GM23338 (cell line): Measurements from ENCODE around the gene OR2T8. TPM values are rescaled to one million over a fixed set of nuclear protein-coding genes. Genes with fewer than 3 reads are reported as not detected.

Experiments used
- ATAC-seq: fragments of 200-7000 bp; cut with Tn5 transposase; 3 replicates; pipeline ENCODE4 v1.9.1; 2020
- DNase-seq: peaks from one replicate; pipeline ENCODE4 v3.0.0-alpha.2; 2015; ENCODE audit warnings: low spot score
- H2AFZ ChIP-seq: fragments of 200-600 bp; sonication (generic); 2 replicates; pipeline ENCODE4 v1.8.0; 2016; ENCODE audit warnings: antibody characterized with exemption, mild to moderate bottlenecking, moderate library complexity
- H3F3A ChIP-seq: fragments of 200-600 bp; sonication (generic); replicated peaks from 2 replicates; pipeline ENCODE4 v1.8.0; 2017; ENCODE audit warnings: antibody characterized with exemption, mixed run types, low read depth
- H3K27ac ChIP-seq: fragments of 200-600 bp; sonication (generic); 2 replicates; pipeline ENCODE4 v1.6.1; 2016; ENCODE audit warnings: low read depth
- H3K27me3 ChIP-seq: fragments of 200-600 bp; sonication (generic); 2 replicates; pipeline ENCODE4 v1.8.0; 2016; ENCODE audit warnings: mild to moderate bottlenecking, mixed run types, moderate library complexity; ENCODE audit not compliant: insufficient read depth
- H3K36me3 ChIP-seq: fragments of 200-600 bp; sonication (generic); 2 replicates; pipeline ENCODE4 v1.8.0; 2016; ENCODE audit warnings: mild to moderate bottlenecking; ENCODE audit not compliant: insufficient read depth
- H3K4me1 ChIP-seq: fragments of 200-600 bp; sonication (generic); 2 replicates; pipeline ENCODE4 v1.8.0; 2016; ENCODE audit warnings: mild to moderate bottlenecking, moderate library complexity; ENCODE audit not compliant: insufficient read depth
- H3K4me2 ChIP-seq: fragments of 200-600 bp; sonication (generic); 2 replicates; pipeline ENCODE4 v1.7.1; 2017; ENCODE audit warnings: mixed run types
- H3K4me3 ChIP-seq: fragments of 200-600 bp; sonication (generic); 2 replicates; pipeline ENCODE4 v1.6.1; 2016; ENCODE audit warnings: mixed run types
- H3K79me2 ChIP-seq: fragments of 200-600 bp; sonication (generic); replicated peaks from 2 replicates; pipeline ENCODE4 v1.8.0; 2017; ENCODE audit warnings: mild to moderate bottlenecking; ENCODE audit not compliant: insufficient read depth
- H3K9me2 ChIP-seq: fragments of 200-600 bp; sonication (generic); 2 replicates; pipeline ENCODE4 v1.8.0; 2017; ENCODE audit not compliant: insufficient read depth
- H4K20me1 ChIP-seq: fragments of 200-600 bp; sonication (generic); replicated peaks from 2 replicates; pipeline ENCODE4 v1.8.0; 2017; ENCODE audit warnings: mild to moderate bottlenecking; ENCODE audit not compliant: insufficient read depth
- H3K27ac Mint-ChIP-seq: 2 replicates; pipeline ENCODE4 v1.8.0; 2020; ENCODE audit warnings: inconsistent platforms, mild to moderate bottlenecking, moderate library complexity, mixed read lengths
- H3K27me3 Mint-ChIP-seq: 3 replicates; pipeline ENCODE4 v1.8.0; 2022; ENCODE audit warnings: low read depth, mild to moderate bottlenecking, moderate library complexity, mixed read lengths, inconsistent platforms; ENCODE audit not compliant: insufficient read depth, poor library complexity
- H3K36me3 Mint-ChIP-seq: 3 replicates; pipeline ENCODE4 v1.8.0; 2021; ENCODE audit warnings: low read depth, mild to moderate bottlenecking, inconsistent platforms, moderate library complexity, mixed read lengths
- H3K4me1 Mint-ChIP-seq: 3 replicates; pipeline ENCODE4 v1.8.0; 2020; ENCODE audit warnings: mild to moderate bottlenecking, inconsistent platforms, mixed read lengths
- H3K4me3 Mint-ChIP-seq: 3 replicates; pipeline ENCODE4 v1.8.0; 2021; ENCODE audit warnings: moderate library complexity, mild to moderate bottlenecking, inconsistent platforms, mixed read lengths
- H3K9me3 Mint-ChIP-seq: 3 replicates; pipeline ENCODE4 v1.8.0; 2020; ENCODE audit warnings: moderate library complexity, mild to moderate bottlenecking, inconsistent platforms, mixed read lengths
- CTCF ChIP-seq, 2 experiments: fragments of 200-600 bp in 1 of 2; sonication (generic) in 1 of 2; conservative IDR thresholded peaks; 2 replicates each; pipeline versions ENCODE4 v1.5.1 to v1.6.1; 2016 to 2017; ENCODE audit warnings: antibody characterized with exemption in 2 of 2, low read depth in 2 of 2, mild to moderate bottlenecking in 2 of 2, moderate library complexity in 1 of 2
- ETS1 ChIP-seq: IDR thresholded peaks from 2 replicates; pipeline ENCODE4 v1.6.1; 2016; ENCODE audit warnings: antibody characterized with exemption
- EZH2phosphoT487 ChIP-seq: fragments of 200-600 bp; sonication (generic); IDR thresholded peaks from one replicate; pipeline ENCODE4 v1.8.1; 2018; ENCODE audit warnings: antibody characterized with exemption; ENCODE audit not compliant: unreplicated experiment
- ZNF114 ChIP-seq: fragments of 250-450 bp; sonication (Bioruptor Pico); IDR thresholded peaks from 2 replicates; pipeline ENCODE4 v1.5.0; 2020; ENCODE audit warnings: mild to moderate bottlenecking, moderate library complexity
- ZNF462 ChIP-seq: fragments of 250-450 bp; sonication (Bioruptor Pico); IDR thresholded peaks from 2 replicates; pipeline ENCODE4 v1.5.0; 2020; ENCODE audit warnings: mild to moderate bottlenecking, moderate library complexity
- polyA plus RNA-seq: library from polyadenylated mRNA; unstranded; fragments of >200 nt; fragmentation: Nextera tagmentation; extraction: Ambion mirVana; gene quantifications from 2 replicates; pipeline ENCODE4 v1.2.1, GENCODE V29; 2016
- total RNA-seq: library from RNA; depleted of rRNA; stranded (reverse); fragments of >200 nt; shearing (Covaris generic); gene quantifications from 2 replicates; pipeline ENCODE4 v1.2.3, GENCODE V29; 2014

The OR2T8 gene
- total and polyA plus RNA-seq, 2 experiments from 2014 or later = not detected

- no peaks in the 10 kb centered on the region for H3K79me2 ChIP-seq
- no peaks in the 10 kb centered on the region for H4K20me1 ChIP-seq
- ATAC-seq = no peak
- H3K27ac ChIP-seq = no peak overlapping the region
- no peaks in the 10 kb centered on the region for H3K4me1 ChIP-seq
- Mint-ChIP-seq H3K36me3 (no peaks in the 10 kb centered on the region; the same call in 2 of the 3 replicates), H3K4me1 (no peaks in the 10 kb centered on the region), H3K4me3 (no peak overlapping the region), H3K27me3 (no peaks in the 10 kb centered on the region), H3K27ac (no peak overlapping the region), H3K9me3 (peaks cover 76% of the 10 kb centered on the region)
- H3K36me3 ChIP-seq = no peaks in the 10 kb centered on the region
- no peak for DNase-seq
- H3K4me2 ChIP-seq = no peak overlapping the region
- TF ChIP-seq ZNF462 = no peak
- TF ChIP-seq ZNF114 (CRISPR knock-in tag) = no peak
- no peak for TF ChIP-seq EZH2phosphoT487
- no peaks in the 10 kb centered on the region for H3K9me2 ChIP-seq
- H3K27me3 ChIP-seq = no peaks in the 10 kb centered on the region
- no peaks in the 10 kb centered on the region for H3F3A ChIP-seq
- H2AFZ ChIP-seq = peak overlapping the region; percentile 15; the same call in 1 of the 2 replicates
- H3K4me3 ChIP-seq = no peak overlapping the region
Observed at GRCh38 chr1:247914941-247915662, 5.0 kb upstream of the OR2T8 start.

GRCh38 chr1:247923941-247924340 lies 3.9 kb downstream of the OR2T8 start:
- H3K4me3 ChIP-seq = no peak overlapping the region
- no peaks in the 10 kb centered on the region for H3K79me2 ChIP-seq
- H3K9me2 ChIP-seq = no peaks in the 10 kb centered on the region
- Mint-ChIP-seq H3K27ac (no peak overlapping the region), H3K27me3 (no peaks in the 10 kb centered on the region), H3K9me3 (peaks cover 65% of the 10 kb centered on the region), H3K4me3 (no peak overlapping the region), H3K4me1 (no peaks in the 10 kb centered on the region), H3K36me3 (no peaks in the 10 kb centered on the region)
- DNase-seq (peak; percentile 57), ATAC-seq (peak; percentile 62; the same call in 2 of the 3 replicates)
- TF ChIP-seq CTCF (conservative IDR thresholded peaks at IDR 0.05; ENCODE audit: low read depth in 2 of 2) = peak; percentile 32 to 65
- no peak for TF ChIP-seq ETS1
- H3K36me3 ChIP-seq = no peaks in the 10 kb centered on the region
- no peak overlapping the region for H3K27ac ChIP-seq
- H4K20me1 ChIP-seq = no peaks in the 10 kb centered on the region
- H2AFZ ChIP-seq = no peak overlapping the region
- H3F3A ChIP-seq = no peaks in the 10 kb centered on the region
- H3K27me3 ChIP-seq = no peaks in the 10 kb centered on the region
- no peaks in the 10 kb centered on the region for H3K4me1 ChIP-seq
- H3K4me2 ChIP-seq = no peak overlapping the region
